Esophagus mucosa (tissue), 1 donor: ENCODE measurements around the gene TIMM10. TPM values are rescaled to one million over a fixed set of nuclear protein-coding genes. Genes with fewer than 3 reads are reported as not detected.
A peak's percentile ranks its signal among the peaks of the same experiment; 100 is the strongest.

ENCODE experiments used
- ATAC-seq: fragments of 200-7000 bp; cut with Tn5 transposase; one replicate; pipeline ENCODE4 v1.9.1; 2020
- total RNA-seq: library from RNA; stranded (reverse); gene quantifications from one replicate; pipeline ENCODE4 v1.2.4, GENCODE V29; 2023
- donor health status: DM: yes; HTN: yes; CAD: no.

The TIMM10 gene
- total RNA-seq, 1 donor from 2014 or later: 43.6 TPM

GRCh38 chr11:57482782-57483561 lies 47.6 kb downstream of the TIMM10 start:
- peak; percentile 32 for ATAC-seq

GRCh38 chr11:57481915-57482781 lies 48.4 kb downstream of the TIMM10 start:
- no peak for ATAC-seq

GRCh38 chr11:57481315-57481714 lies 49.2 kb downstream of the TIMM10 start:
- no peak for ATAC-seq

DNA sequence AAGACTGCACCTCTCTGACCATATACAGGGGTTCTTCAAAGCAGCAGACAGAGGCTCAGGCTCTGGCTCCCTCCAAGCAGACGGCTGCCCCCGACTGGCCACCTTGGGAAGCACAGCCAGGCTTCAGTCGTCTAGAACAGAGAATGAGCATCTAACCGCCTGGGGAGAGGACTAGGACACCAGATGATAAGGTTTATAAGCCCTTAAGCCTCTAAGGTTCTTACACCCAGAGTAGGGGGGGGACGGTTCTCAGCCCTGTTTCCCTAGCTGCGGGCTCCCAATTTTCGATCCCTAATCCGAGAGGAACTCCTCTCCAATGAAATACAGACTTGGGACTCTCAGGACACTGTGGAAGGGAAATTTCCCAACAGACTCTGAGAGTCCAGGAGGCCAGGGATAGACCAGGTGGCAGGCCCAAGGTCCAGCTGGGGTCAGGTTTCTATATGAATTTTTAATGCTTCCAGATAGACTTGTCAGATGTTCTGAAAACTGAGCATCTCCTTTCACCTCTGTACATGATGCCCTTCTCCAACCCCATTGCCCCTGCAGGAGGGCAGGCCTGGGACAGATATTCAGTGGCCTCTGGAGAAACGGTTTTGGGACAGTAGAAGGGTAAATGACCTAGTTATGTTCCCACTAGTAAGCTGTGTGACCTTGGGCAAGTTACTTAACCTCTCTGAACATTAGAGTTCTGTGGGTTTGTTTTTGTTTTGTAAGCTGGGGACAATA lies 50.0 kb downstream of the TIMM10 start:
- peak; percentile 19 for ATAC-seq

GRCh38 chr11:57479911-57480310 lies 50.6 kb downstream of the TIMM10 start:
- ATAC-seq: no peak

GRCh38 chr11:57479021-57479663 lies 51.4 kb downstream of the TIMM10 start:
- ATAC-seq: no peak

Other genes starting within 250 kb of the TIMM10 start
- 160 TPM for gene TNKS1BP1, start 205.8 kb downstream of the TIMM10 start, total RNA-seq
- gene SSRP1, start 194.9 kb downstream of the TIMM10 start, total RNA-seq: 74.9 TPM
- not detected for gene P2RX3, start 192.4 kb downstream of the TIMM10 start, total RNA-seq
- not detected for gene PRG3, start 149.6 kb downstream of the TIMM10 start, total RNA-seq
- gene PRG2, start 140.1 kb downstream of the TIMM10 start, total RNA-seq: not detected
- 28.2 TPM for gene SLC43A3, start 103.6 kb downstream of the TIMM10 start, total RNA-seq
- 0.56 TPM for gene RTN4RL2, start 70.2 kb downstream of the TIMM10 start, total RNA-seq
- 1.00 TPM for gene SLC43A1, start 15.1 kb downstream of the TIMM10 start, total RNA-seq
- not detected for gene SMTNL1, start 6.8 kb upstream of the TIMM10 start, total RNA-seq
- 36.9 TPM for gene UBE2L6, start 36.9 kb upstream of the TIMM10 start, total RNA-seq
- gene SERPING1, start 66.9 kb upstream of the TIMM10 start, total RNA-seq: 16.7 TPM
- gene YPEL4, start 119.2 kb upstream of the TIMM10 start, total RNA-seq: not detected
- gene CLP1, start 127.0 kb upstream of the TIMM10 start, total RNA-seq: 10.6 TPM
- 122 TPM for gene ZDHHC5, start 137.4 kb upstream of the TIMM10 start, total RNA-seq
- 12.8 TPM for gene MED19, start 181.5 kb upstream of the TIMM10 start, total RNA-seq
- 60.2 TPM for gene TMX2, start 181.8 kb upstream of the TIMM10 start, total RNA-seq
- gene SELENOH, start 210.7 kb upstream of the TIMM10 start, total RNA-seq: 120 TPM
- gene BTBD18, start 221.1 kb upstream of the TIMM10 start, total RNA-seq: not detected
- 323 TPM for gene CTNND1, start 231.0 kb upstream of the TIMM10 start, total RNA-seq